ENCODE data around the gene ZNF711.

DNA sequence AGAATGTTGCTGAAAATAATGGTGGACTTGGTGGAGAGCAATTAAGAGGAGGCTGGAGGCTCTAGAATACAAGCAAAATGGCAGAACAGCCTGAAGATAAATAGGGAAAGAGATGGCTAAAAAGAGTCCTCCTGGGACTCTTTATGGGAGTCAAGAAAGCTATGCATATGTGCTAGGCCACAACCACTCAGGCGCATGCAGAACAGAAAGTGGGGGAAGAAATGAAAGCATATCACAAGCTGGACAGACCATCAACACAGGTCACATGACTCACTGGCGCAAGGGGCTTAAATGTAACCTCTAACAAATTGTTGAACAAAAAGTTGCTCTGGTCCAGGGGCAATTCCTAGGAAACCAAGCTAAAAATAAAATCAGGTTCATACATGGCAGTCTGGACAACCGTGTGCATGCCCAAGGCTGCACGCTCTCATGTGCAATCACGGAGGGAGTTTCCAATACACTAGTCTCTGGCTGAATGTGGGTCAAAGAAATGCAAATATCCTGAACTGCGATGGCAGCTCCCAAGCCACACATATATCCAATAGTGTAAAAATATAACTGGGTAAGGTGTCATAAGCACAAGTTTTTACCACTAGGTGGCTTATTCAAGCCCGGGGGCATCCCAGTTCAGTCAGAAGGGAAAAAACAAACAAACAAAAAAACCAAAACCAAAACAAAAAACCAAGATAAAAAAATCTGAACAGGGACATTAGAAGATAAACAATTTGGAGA is 45.4 kb downstream of the ZNF711 start:
- TF ChIP-seq FOXK2 (IDR thresholded peaks at IDR 0.05): no peak
- TF ChIP-seq, protein P1, sequence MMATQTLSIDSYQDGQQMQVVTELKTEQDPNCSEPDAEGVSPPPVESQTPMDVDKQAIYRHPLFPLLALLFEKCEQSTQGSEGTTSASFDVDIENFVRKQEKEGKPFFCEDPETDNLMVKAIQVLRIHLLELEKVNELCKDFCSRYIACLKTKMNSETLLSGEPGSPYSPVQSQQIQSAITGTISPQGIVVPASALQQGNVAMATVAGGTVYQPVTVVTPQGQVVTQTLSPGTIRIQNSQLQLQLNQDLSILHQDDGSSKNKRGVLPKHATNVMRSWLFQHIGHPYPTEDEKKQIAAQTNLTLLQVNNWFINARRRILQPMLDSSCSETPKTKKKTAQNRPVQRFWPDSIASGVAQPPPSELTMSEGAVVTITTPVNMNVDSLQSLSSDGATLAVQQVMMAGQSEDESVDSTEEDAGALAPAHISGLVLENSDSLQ (IDR thresholded peaks at IDR 0.05): no peak
- no peak for TF ChIP-seq SUZ12 (IDR thresholded peaks at IDR 0.05)
- TF ChIP-seq ELF4 (IDR thresholded peaks at IDR 0.05): no peak
- no peak for TF ChIP-seq FOXM1 (IDR thresholded peaks at IDR 0.05; ENCODE audit: borderline replicate concordance)
- TF ChIP-seq HDGF (IDR thresholded peaks at IDR 0.05; ENCODE audit: borderline replicate concordance): no peak
- TF ChIP-seq LEF1 (IDR thresholded peaks at IDR 0.05; ENCODE audit: borderline replicate concordance): no peak
- TF ChIP-seq SP1 (IDR thresholded peaks at IDR 0.05): no peak
- no peak for TF ChIP-seq NFRKB (IDR thresholded peaks at IDR 0.05)
- no peak for TF ChIP-seq L3MBTL2 (conservative IDR thresholded peaks at IDR 0.05)
